ENCODE data around the gene POU2F1.

POU2F1 gene

DNA sequence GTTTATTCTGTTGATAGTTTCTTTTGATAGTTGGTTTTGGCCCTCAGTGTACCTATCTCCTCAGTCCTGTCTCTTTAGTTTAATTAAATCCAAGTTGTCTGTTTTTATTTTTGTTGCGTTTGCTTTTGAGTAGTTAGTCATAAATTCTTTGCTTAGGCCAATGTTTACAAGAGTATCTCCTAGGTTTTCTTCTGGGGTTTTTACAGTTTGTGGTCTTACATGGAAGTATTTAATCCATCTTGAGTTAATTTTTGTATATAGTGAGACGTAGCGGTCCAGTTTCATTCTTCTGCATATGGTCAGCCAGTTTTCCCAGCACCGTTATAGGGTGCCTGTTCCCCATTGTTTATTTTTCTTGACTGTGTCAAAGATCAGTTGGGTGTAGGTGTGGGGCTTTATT is 139.4 kb downstream of the POU2F1 start:
- no peak for DNase-seq (ENCODE audit: low read depth in 4 of 4, low spot score in 1 of 4)

- DNase-seq (ENCODE audit: low read depth in 4 of 4, low spot score in 1 of 4): no peak
These were observed 142.0 kb downstream of the POU2F1 start for GRCh38 chr1:167362638-167363037.

GRCh38 chr1:167364826-167365225 is 144.1 kb downstream of the POU2F1 start:
- no peak for DNase-seq (ENCODE audit: low read depth in 4 of 4, low spot score in 1 of 4)

GRCh38 chr1:167365360-167365759 is 144.7 kb downstream of the POU2F1 start:
- no peak for DNase-seq (ENCODE audit: low read depth in 4 of 4, low spot score in 1 of 4)

- no peak for DNase-seq (ENCODE audit: low read depth in 4 of 4, low spot score in 1 of 4)
These were observed 147.0 kb downstream of the POU2F1 start for GRCh38 chr1:167367705-167368104.

- DNase-seq (ENCODE audit: low read depth in 4 of 4, low spot score in 1 of 4): no peak
These were observed 148.5 kb downstream of the POU2F1 start for GRCh38 chr1:167369175-167369574.

DNA sequence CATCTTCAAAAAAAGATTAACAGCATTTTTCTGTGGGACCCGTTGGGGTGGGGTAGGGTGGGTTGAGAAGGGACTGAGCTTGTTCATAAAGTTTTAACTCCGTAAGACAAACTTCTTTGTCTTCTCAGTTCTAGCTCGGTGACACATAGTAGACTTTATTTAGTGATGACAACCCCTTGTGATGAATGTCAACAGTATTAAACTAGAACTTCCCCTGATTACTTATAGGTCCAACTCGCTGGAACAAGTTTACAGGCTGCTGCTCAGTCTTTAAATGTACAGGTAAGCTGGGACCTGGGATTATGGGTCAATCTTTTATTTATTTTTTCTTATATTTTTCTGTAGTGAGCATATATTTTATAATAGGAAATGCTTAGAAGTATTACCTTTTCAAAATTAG is 149.2 kb downstream of the POU2F1 start:
- DNase-seq (ENCODE audit: low read depth in 4 of 4, low spot score in 1 of 4): no peak

- no peak for DNase-seq (ENCODE audit: low read depth in 4 of 4, low spot score in 1 of 4)
These were observed 150.3 kb downstream of the POU2F1 start for GRCh38 chr1:167371030-167371429.

DNA sequence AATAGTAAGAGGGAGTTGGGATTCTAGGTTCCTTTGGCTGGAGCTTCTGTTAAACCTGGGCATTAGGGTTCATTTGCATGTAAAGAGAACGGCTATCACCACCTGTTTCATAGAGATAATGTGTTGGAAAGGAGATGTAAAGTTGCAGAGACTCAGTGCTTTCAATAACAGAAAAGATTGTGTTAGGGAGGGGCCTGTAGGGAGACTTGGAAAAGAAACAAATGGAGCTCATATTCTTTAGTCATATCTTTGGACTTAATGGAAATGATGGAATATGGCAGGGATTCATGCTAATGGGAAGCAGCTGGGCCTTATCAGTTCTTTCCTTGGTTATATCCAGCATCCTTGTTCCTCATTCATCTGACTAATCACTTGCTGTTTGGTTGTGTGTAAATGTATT is 152.7 kb downstream of the POU2F1 start:
- DNase-seq (ENCODE audit: low read depth in 4 of 4, low spot score in 1 of 4): no peak

GRCh38 chr1:167373986-167374385 is 153.3 kb downstream of the POU2F1 start:
- no peak for DNase-seq (ENCODE audit: low read depth in 4 of 4, low spot score in 1 of 4)

- DNase-seq (ENCODE audit: low read depth in 4 of 4, low spot score in 1 of 4): no peak
These were observed 155.3 kb downstream of the POU2F1 start for GRCh38 chr1:167375949-167376348.

DNA sequence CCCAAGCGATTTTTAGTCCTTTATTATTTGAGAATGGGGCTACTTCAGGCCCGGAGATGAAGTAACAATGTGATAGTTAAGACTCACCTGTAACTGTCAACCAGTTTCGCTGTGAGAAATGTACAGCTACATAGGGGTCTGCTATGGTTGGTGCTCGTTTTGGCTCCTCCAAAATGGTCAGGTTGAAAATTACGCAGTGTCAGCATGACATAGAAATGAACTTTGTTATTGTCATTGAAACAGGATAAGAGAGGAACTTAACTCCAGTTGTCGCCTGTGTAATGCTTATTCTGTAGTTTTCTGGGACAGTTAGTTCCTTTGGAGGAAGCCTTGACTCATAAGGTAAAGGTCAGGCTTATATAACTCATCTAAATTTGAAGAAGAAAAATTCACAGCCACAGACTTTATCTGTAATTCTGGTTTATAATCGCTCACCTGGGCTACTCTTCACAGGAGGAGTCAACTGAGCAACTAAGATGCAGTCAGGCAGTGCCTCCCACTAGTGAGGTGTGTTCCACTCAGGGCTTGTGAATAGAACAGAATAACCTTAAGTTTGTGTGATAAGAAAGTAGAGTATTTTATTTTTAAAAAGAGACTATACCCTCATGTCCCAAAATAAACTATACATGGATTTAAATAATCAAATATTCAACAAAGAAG is 166.7 kb downstream of the POU2F1 start:
- DNase-seq (ENCODE audit: low read depth in 4 of 4, low spot score in 1 of 4): no peak

- no peak for DNase-seq (ENCODE audit: low read depth in 4 of 4, low spot score in 1 of 4)
These were observed 168.3 kb downstream of the POU2F1 start for GRCh38 chr1:167388976-167389375.

GRCh38 chr1:167392200-167392696 is 171.6 kb downstream of the POU2F1 start:
- DNase-seq (ENCODE audit: low read depth in 4 of 4, low spot score in 1 of 4): no peak

DNA sequence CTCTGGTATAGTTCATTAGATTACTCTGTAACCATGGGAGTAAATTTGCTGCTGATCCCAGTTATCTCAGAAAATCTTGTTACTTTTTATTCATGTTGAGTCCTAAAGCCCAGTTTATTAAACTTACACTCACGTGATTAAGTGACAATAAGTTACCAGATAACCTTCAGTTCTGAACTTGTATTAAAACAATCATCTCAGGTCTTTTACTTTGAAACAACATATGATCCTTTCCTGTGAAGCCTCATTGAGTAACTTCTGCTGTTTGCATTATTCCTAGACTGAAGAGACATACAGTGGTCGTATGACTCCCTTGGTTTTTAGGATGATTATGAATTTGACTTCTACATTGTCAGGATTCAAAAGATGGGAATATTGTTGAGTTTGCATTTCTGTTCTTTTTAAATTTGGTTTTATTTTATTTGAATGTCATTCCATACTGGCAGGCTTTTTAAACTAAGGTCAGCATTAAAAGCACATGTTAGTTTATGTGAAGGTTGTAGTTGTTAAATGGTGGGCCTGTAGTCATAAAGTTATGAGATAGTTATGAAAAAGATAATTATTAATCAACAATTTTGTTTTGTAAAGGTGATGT is 179.8 kb downstream of the POU2F1 start:
- no peak for DNase-seq (ENCODE audit: low read depth in 4 of 4, low spot score in 1 of 4)

DNA sequence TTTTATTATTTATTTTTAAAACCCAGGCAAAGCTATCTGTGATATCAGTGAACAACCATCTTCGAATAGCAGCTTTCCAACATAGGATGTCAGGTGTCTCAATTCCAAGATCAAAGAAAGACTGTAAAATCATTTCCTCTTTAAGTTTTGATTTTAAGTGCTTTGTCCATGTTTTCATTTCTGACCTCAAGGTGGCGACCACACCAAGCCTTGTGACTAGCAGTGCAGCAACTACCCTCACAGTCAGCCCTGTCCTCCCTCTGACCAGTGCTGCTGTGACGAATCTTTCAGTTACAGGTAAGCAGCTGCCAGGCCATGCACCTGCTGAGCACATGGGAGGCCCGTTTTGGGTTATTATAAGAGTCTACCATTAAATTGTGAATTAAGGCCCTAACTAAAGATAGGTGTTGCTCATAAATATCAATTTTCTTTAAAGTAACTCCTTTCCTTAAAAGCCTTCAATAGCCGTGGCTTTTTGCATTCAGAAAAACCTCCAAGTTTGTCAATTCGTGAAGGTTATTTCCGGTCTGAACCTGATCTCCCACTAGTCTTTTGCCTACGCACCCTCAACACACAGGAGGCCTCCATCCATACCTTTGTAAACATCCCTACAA is 180.7 kb downstream of the POU2F1 start:
- DNase-seq (ENCODE audit: low read depth in 4 of 4, low spot score in 1 of 4): peak; percentile 6 to 27 (median 14)

DNA sequence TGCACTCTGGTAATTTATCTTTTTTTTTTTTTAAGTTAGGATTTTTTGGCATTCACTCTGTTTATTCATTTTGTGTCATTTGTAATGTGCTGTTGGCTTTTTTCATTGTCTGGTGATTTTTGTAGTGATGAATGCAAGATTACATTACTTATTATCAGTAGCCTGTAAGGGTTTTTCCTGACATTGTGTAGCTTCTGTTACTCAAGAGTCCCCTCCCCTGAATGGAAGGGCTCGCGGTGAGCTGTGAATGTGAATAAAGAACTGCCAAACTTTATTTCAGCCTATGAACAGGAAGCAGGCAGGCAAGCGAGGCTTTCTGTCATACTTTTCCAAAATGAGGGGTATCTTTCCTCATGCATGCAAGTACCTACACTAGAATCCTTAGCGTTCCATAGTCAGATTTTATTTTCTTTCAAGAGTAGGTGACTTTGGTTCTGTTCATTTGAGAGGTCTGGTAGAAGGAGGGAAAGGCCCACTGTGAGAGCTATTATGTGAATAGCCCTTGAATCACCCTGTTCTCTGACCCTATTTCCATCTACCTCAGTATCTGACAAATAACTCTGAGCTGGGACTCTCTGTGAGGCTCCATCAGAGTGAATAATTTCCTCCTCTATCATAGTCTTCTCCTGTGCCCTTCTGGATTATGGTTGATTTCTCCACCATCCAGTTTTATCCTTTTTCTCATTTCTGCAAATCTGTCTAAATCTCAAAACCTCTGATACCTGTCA is 183.6 kb downstream of the POU2F1 start:
- DNase-seq (ENCODE audit: low read depth in 4 of 4, low spot score in 1 of 4): no peak

- DNase-seq (ENCODE audit: low read depth in 4 of 4, low spot score in 1 of 4): no peak
These were observed 184.2 kb downstream of the POU2F1 start for GRCh38 chr1:167404908-167405307.

GRCh38 chr1:167408355-167408754 is 187.7 kb downstream of the POU2F1 start:
- no peak for DNase-seq (ENCODE audit: low read depth in 4 of 4, low spot score in 1 of 4)

DNA sequence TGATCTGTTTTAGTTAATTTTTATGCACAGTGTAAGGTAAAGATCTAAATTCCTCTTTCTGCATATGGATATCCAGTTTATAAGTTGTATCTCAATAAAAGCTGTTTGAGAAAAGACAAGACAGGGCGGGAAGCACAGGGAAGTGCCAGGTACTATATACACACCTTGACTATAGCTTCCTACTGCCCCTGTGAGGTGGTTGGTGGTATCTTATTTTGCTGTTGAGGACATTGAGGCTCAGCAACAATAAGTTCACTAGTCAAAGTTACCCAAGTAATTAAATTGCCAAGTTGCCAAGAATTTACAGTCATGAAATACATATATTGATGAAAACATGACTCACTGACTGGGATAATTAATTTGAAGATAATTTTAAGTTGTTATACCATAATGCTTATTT is 188.5 kb downstream of the POU2F1 start:
- DNase-seq (ENCODE audit: low read depth in 4 of 4, low spot score in 1 of 4): no peak

DNA sequence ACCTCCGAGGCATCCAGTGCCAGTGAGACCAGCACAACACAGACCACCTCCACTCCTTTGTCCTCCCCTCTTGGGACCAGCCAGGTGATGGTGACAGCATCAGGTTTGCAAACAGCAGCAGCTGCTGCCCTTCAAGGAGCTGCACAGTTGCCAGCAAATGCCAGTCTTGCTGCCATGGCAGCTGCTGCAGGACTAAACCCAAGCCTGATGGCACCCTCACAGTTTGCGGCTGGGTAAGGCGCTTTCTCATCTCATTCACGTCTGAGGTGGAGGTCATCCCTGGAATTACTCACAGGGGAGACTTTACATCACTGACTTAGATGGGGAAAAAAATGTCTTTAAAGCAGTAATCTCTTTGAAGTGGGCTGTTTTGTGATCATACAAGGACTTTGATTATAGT is 191.4 kb downstream of the POU2F1 start:
- no peak for DNase-seq (ENCODE audit: low read depth in 4 of 4, low spot score in 1 of 4)

GRCh38 chr1:167412920-167413319 is 192.2 kb downstream of the POU2F1 start:
- DNase-seq (ENCODE audit: low read depth in 4 of 4, low spot score in 1 of 4): no peak
